Cardiac muscle cell (in vitro differentiated cells and primary cell): ENCODE measurements around the gene GAB2. TPM values are rescaled to one million over a fixed set of nuclear protein-coding genes. Genes with fewer than 3 reads are reported as not detected.

Experiments used
- DNase-seq, 2 donors: peaks; one replicate each; pipeline versions ENCODE4 v3.0.0 to v3.0.0-alpha.2; 2010 to 2017; ENCODE audit warnings: low read depth in 1 of 2, low spot score in 1 of 2
- H3K27ac ChIP-seq: fragments of 200-600 bp; sonication (generic); 2 replicates; pipeline ENCODE4 v1.5.1; 2016
- H3K27me3 ChIP-seq: fragments of 200-600 bp; sonication (generic); 2 replicates; pipeline ENCODE4 v1.6.0; 2016; ENCODE audit warnings: control low read depth
- H3K36me3 ChIP-seq: fragments of 200-600 bp; sonication (generic); 2 replicates; pipeline ENCODE4 v1.5.1; 2016; ENCODE audit warnings: control low read depth
- H3K4me1 ChIP-seq: fragments of 200-600 bp; sonication (generic); 2 replicates; pipeline ENCODE4 v1.8.1; 2017; ENCODE audit warnings: low read depth, mild to moderate bottlenecking, mixed run types
- H3K4me3 ChIP-seq: fragments of 200-600 bp; sonication (generic); 2 replicates; pipeline ENCODE4 v1.5.1; 2016; ENCODE audit warnings: mild to moderate bottlenecking
- H3K9me3 ChIP-seq: fragments of 200-600 bp; sonication (generic); 2 replicates; pipeline ENCODE4 v1.5.1; 2017; ENCODE audit warnings: low read depth, mild to moderate bottlenecking, control low read depth
- CTCF ChIP-seq: IDR thresholded peaks from 2 replicates; pipeline ENCODE4 v1.5.1; 2012; ENCODE audit warnings: low read depth, mild to moderate bottlenecking, low read length
- polyA plus RNA-seq: library from polyadenylated mRNA; unstranded; fragments of >200 nt; fragmentation: Nextera tagmentation; extraction: Ambion mirVana; gene quantifications from 2 replicates; pipeline ENCODE4 v1.2.1, GENCODE V29; 2016
- total RNA-seq: library from RNA; depleted of rRNA; stranded (reverse); fragments of >200 nt; gene quantifications from 2 replicates; pipeline ENCODE4 v1.2.3, GENCODE V29; 2016

Gene GAB2
- total and polyA plus RNA-seq, 2 experiments from 2014 or later = 5.3 to 18.0 TPM

GRCh38 chr11:78379039-78379670 is 38.5 kb downstream of the GAB2 start:
- no peaks in the 10 kb centered on the region for H3K36me3 ChIP-seq
- H3K27ac ChIP-seq = peak overlapping the region; percentile 46
- DNase-seq = peak; percentile 15 to 27
- no peaks in the 10 kb centered on the region for H3K9me3 ChIP-seq
- TF ChIP-seq CTCF = no peak
- H3K4me3 ChIP-seq = no peak overlapping the region
- H3K27me3 ChIP-seq = no peaks in the 10 kb centered on the region
- H3K4me1 ChIP-seq = peaks cover 34% of the 10 kb centered on the region

GRCh38 chr11:78377625-78378418 is 39.8 kb downstream of the GAB2 start:
- H3K9me3 ChIP-seq = no peaks in the 10 kb centered on the region
- H3K4me1 ChIP-seq = peaks cover 34% of the 10 kb centered on the region
- no peak overlapping the region for H3K4me3 ChIP-seq
- no peaks in the 10 kb centered on the region for H3K36me3 ChIP-seq
- DNase-seq = no peak
- no peak overlapping the region for H3K27ac ChIP-seq
- no peaks in the 10 kb centered on the region for H3K27me3 ChIP-seq
- no peak for TF ChIP-seq CTCF

GRCh38 chr11:78376858-78377257 is 40.8 kb downstream of the GAB2 start:
- no peak for DNase-seq
- H3K4me1 ChIP-seq = peaks cover 35% of the 10 kb centered on the region
- no peaks in the 10 kb centered on the region for H3K9me3 ChIP-seq
- H3K36me3 ChIP-seq = no peaks in the 10 kb centered on the region
- H3K4me3 ChIP-seq = no peak overlapping the region
- H3K27ac ChIP-seq = no peak overlapping the region
- no peaks in the 10 kb centered on the region for H3K27me3 ChIP-seq
- no peak for TF ChIP-seq CTCF

GRCh38 chr11:78374917-78375316 is 42.7 kb downstream of the GAB2 start:
- Histone ChIP-seq H3K27ac (no peak overlapping the region), H3K9me3 (no peaks in the 10 kb centered on the region), H3K4me1 (peaks cover 36% of the 10 kb centered on the region), H3K36me3 (no peaks in the 10 kb centered on the region), H3K4me3 (no peak overlapping the region), H3K27me3 (no peaks in the 10 kb centered on the region)
- TF ChIP-seq CTCF = no peak
- no peak for DNase-seq

GRCh38 chr11:78373689-78374088 is 43.9 kb downstream of the GAB2 start:
- H3K27ac ChIP-seq = no peak overlapping the region
- no peaks in the 10 kb centered on the region for H3K9me3 ChIP-seq
- no peak for DNase-seq
- H3K4me1 ChIP-seq = peaks cover 24% of the 10 kb centered on the region
- no peaks in the 10 kb centered on the region for H3K27me3 ChIP-seq
- TF ChIP-seq CTCF = no peak
- H3K4me3 ChIP-seq = no peak overlapping the region
- H3K36me3 ChIP-seq = no peaks in the 10 kb centered on the region
